ELR (cell line): ENCODE measurements around the gene ZBTB46.
"Not testable (repeated sequence)": the region's sequence is repeated elsewhere in the genome, so short reads cannot be mapped to it uniquely, and the experiment has no call there.

Experiments
- DNase-seq: peaks from one replicate; pipeline ENCODE4 v3.0.0-alpha.2; 2015; ENCODE audit warnings: low read depth

The ZBTB46 gene

DNA sequence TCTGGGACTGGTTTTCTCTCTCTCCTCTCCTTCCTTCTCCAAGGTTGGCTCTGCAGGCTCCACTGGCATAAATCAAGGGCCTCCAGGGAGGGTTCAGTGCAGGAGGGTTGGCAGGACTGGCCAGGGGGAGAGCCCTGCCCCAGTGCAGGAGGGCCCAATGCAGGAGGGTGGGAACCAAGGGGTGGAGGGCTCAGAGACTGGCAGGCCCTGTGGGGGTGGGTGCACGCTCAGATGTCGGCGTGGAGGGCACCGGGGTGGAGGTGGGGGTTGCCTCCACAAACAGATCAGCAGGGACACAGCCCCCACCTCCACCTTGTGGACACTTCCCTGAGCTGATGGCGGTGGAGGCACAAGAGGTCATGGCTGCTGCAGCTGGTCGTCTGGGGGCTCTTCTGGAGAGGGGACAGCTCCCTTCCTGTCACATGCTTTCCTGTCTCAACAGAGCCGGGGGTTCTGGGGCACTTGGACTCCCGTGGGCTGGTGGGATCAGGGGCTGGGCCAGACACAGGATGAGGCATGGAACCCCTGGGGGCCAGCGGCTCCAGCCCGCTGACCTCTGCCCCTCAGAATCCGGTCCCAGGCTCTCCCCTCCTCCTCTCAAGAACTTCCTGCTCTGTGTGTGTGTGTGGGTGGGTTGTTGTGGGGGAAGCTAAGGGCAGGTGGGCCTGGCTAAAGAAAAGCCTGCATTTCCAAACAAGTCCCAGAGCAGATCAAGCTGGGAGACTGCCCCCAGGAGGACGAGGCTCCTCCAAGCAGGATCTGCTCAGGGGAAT lies 27.5 kb upstream of the ZBTB46 start:
- peak; percentile 56 for DNase-seq

DNA sequence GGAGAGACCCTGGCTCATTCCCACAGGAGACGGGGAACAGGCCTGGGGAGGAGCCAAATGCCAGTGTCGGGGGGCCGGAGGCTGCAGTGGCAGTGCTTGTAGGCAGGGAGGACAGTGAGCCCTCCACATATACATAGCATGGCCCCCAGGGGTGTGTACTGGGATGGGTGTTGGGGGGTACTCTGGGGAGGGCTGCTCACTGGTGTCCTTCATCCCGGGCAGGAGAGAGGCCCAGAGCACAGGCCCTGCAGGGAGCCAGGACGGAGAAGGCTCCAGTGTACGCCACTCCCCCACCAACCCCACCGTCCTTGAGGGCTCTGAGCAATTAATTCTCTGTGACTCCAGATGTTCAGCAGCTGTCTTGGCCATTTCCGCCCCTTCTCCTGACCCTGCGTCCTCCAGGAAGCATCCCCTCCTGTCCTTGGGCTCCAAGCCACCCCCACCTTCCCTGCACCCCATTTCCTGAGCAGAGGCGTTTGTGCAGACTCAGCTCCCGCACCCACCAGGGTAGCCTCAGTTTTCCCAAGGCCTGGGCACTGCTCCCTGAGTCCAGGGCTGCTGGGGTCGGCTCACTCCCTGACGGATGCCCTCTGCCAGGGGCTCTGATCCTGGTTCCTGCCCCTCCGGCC lies 26.8 kb upstream of the ZBTB46 start:
- peak; percentile 25 for DNase-seq

DNA sequence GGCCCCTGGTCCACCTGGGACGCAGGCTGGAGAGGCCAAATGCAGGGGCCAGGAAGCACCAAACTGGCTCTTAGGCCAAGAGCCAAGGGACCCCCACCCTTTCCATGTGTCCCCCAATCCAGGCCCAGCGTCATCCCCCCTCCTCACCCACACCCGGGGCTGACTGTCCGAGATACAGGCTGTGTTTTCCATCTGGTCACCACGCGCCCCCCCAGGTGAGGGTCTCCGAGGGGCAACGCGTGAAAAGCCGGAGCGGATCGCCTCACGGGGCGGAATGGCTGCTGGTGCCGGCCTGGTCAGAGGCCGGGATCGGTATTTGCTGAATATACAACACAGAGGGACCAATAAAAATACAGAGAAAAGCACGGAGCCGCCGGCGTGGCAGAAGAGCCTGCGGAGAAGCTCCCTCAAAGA lies 25.0 kb upstream of the ZBTB46 start:
- DNase-seq = no peak

DNA sequence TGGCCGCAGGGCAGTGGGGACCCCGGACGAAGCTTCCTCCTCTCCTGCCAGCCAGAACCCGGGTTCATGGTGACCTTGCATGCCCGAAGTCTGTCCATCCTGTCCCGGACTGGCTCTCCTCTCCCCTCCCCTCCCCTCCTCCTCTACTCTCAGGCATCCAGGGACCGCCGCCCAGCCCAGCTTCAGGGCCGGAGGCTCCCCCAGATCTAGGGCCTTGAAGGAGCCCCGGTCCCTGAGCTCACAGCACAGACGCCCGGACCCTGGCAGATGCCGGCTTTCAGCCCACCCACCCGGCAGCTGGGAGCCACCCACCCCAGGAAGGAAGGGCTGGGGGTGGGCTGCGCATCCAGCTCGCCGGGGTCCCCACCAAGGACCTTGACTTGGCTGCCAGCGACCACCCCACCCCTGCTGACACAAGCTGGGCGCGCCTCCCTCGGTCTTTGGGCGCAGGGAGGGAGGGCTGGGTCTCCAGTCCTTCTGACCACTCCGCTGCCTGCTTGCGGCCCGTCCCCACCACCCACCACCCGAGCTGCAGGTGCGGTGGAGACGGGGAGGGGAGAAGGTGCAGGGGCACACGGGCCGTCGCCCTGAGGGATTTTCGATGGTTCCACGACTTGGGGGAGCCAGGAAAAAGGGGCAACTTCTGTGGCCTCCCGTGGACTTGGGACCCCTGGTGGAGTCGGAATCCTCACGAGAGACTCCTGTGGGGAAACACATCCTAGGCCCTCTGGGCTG lies 24.5 kb upstream of the ZBTB46 start:
- DNase-seq = no peak

DNA sequence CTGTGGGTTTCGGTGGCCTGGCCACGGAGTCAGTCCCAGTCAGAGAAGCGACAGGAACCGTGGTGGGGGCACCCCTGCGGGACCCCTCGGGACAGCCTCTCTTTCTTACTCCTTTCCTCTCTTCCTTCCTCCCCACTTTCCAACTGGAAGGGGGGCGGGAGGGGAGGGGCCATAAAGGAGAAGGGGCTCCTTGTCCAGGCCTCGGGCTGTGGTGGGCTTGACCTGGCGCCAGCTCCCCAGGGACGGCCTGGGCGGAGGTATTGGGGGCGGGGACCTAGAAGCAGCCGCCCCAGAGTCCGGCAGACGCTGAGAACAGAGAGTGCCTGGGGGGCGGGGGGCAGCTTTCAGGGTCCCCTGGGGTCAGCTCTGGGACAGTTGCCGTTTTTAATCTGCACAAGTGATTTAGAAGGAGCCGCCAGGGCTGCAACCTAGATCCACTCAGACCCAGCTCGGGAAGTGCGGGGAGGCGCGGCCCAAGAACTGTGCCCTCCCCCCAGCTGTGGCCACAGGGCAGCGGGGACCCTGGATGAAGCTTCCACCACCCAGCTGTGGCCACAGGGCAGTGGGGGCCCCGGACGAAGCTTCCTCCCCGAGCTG lies 23.8 kb upstream of the ZBTB46 start:
- DNase-seq = peak; percentile 28

DNA sequence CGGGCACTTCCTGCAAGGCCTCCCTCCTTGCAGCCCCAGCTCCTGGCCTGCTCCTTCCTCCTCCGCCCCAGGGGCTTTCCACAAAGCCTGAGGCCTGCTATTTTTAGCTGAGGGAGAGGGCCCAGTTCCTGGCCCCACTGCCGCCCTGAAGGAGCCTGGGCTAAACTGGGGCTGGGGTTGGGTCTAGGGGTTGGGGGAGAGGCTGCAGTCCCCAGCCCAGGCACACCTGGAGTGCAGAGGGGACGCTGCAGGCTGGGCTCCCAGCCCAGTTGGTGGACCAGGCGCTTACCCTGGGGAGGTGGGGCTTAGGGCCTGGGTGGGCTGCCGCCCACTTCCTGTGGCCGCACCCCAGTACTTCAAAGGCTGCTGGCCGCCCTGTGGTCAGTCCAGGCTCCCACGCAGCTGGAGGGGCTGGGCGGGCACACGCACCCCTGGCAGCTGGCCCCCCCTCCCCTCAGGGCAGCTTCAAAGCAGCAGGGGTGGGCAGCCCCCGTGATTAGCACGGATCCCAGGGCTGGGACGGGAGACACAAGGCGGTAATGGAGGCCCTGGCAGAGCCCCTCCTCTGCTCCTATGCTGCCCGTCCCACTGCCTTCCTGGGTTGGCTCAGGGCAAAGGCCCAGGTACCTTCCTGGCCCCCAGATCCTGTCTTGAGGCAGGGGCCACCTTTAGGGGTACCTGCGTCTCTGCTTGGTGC lies 23.2 kb upstream of the ZBTB46 start:
- DNase-seq = peak; percentile 18

DNA sequence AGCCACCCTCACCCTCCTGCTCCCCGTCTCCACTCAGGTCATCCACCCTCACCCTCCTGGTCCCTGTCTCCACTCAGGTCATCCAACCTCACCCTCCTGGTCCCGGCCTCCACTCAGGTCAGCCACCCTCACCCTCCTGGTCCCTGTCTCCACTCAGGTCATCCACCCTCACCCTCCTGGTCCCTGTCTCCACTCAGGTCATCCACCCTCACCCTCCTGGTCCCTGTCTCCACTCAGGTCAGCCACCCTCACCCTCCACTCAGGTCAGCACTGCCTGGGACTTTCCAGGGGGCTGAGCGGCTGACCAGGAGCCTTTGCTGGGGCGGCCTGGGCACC lies 22.6 kb upstream of the ZBTB46 start:
- not testable (repeated sequence) for DNase-seq

DNA sequence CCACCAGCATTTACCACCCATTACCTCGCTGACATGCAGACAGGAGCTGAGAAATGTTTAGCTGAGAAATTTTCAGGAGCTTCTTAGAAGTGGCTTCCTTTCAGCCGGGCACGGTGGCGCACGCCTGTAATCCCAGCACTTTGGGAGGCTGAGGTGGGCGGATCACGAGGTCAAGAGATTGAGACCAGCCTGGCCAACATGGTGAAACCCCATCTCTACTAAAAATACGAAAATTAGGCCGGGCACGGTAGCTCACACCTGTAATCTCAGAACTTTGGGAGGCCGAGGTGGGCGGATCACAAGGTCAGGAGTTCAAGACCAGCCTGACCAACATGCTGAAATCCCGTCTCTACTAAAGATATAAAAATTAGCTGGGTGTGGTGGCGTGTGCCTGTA lies 20.5 kb upstream of the ZBTB46 start:
- not testable (repeated sequence) for DNase-seq

DNA sequence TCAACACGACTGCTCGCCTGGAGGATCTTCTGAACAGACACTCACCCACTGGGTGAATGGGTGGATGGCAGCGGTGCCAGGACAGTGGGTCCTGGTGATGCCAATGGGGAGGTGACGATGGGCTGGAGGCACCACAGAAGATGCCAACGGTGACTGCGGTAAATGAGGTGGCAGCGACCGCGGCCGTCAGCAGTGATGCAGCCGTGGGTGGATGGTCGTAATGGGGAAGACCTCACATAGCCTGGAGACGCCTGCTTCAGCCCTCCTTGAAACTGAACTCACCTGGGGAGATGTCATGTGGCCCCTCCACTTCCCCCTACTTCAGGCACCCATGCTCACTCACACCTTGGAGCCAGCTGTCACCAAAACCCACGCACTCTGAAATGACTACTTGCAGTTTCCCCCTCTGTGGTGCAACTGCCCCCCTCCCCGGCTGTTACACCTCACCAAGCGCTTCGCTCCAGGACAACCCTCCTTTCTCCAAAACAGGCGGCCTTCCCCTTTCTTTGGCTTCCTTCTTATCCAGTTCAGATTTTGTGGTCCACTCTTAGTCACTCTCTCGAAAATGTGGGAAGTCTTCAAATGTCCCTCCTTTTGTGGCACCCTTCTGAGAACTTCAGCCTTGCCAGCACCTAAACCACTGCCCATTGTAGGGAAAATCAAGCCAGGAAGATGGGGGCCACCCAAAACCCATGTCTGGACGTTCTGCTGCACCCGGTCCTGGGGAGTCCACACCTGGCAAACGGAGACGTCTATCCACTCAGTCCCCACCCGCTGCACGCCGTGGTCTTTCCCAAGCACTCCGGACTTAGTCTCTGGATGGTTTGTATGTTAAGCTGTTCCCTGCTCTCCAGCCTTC lies 19.9 kb upstream of the ZBTB46 start:
- DNase-seq = no peak

DNA sequence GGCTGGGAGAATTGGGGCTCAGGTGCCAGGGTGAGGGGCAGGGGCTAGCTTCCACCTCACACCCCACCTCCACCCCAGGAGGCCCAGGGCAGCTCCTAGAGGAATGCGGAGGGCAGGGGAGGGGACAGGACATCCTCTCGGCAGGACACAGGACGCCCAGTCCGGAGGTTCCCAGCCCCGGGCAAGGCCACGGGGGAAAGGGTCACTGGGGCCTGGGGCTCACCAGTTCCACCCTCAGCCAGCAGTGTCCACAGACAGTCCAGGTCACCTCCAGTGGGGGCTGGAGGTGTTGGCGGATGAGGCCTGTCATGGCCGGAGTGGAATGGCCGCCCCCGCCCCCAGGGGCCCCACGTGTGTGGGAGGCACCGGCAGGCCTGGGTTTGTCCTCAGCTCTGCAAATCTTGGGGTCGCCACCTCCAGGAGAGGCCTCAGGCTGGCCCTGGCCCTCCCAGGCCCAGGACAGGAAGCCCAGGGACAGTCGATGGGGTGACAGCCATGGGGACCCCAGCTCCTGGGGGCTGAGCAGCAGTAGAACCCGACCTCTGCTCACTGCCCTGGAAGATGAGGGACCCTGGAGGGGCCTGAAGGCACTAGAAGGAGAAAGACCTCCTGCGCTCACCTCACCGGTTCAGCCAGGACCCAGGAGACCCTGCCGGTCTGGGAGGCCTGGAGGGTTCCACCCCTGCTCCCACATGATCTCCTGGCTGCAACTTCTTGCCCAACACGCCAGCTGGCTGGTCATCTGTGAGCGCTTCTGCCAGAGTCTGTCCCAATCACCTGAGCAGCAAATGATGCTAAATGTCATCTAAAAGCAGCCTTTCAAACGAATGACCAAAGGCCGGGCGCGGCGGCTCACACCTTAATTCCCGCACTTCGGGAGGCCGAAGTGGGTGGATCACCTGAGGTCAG lies 17.2 kb upstream of the ZBTB46 start:
- no peak for DNase-seq

DNA sequence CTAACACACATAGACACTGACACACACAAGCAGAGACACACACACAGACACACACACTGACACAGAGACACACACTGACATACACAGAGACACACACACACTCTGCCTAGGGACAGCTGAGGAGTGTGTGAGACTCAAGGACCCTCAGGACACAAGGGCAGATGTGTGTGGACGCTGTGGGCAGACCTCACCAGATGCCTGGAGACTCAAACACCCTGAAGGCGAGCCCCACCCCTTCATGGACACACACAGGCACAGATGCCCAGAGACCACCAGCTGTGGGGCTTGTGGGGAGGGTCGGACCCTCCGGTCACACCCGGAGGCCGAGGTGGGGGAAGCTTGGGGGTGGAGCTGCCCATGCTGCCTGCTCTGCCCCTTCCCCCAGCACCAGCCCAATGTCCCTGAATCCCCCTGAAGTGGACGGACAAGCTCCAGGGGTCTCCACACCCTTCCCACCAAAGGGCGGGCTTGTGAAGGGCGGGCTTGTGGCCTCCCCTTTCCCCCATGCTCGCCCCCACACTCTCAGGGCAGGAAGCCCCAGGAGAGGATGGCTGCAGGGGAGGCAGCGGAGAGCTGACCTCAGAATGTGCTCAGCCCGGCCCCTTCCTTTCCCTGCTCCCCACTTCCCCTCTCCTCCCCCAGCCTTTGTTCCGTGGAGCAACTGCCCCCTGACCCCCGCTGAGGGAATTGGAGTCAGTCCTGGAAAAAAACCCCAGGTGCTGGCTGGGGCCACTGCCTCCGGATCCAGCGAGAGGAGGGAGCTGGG lies 16.4 kb upstream of the ZBTB46 start:
- DNase-seq = no peak

DNA sequence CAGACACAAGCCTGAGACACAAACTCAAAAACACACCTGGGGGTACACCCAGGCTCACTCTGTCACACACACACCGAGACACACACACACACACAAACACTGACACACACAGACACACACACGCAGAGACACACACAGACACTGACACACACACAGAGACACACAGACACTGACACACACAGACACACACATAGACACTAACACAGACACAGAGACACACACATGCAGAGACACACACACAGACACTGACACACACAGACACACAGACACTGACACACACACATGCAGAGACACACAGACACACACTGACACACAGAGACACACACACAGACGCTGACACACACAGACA lies 15.8 kb upstream of the ZBTB46 start:
- DNase-seq = no peak

DNA sequence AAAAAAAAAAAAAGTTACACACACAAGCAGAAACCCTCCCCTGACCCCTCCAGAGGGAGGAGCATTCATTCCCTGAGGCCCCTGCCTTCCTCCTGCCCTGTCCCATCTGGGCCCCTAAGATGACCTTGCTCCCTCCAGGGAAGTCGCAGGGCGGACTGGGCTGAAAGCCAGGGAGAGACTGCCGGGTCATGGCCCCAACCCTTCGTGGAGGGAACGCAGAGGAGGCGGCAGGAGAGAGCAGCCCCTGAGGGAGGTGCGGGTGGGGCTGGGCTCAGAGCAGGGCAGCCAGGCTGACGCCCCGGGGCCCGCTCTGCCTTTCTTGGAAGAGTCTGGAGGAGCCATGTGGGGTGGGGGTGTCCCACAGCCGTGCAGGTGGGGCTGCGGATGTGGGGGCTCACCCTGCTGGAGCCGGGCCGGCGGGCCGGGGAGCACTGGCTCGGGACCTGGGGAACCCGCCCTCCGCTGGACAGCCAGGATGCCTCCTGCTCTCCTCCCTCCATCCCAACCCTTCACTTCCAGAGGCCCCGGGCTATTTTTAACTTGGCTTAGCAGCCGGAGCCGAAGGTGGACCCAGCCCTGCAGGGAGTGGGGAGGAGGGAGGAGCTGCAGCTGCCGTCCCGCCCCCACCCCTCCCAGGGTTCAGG lies 15.2 kb upstream of the ZBTB46 start:
- peak; percentile 66 for DNase-seq

DNA sequence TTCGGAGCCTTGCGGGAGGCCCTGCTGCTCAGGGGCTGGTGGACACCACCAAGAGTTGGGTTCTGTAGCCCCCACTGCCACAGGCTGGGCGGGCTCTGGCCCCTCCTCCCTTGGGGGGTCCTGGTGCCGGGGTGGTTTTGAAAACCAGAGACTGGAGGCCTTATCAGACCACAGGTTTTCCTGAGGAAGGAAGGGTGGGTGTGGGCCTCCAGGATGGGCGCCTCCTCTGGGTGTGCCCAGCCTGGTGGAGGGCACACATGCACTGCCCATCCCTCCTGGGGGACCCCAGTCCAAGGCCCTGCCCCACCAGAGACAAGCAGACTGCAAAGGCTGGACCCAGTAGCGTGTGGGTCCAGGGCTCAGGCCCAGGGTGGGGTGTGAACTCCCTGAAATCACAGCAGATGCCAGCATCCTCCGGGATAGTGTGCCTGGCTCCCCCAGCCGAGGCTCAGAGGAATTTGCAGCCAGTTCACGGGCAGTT lies 13.5 kb upstream of the ZBTB46 start:
- no peak for DNase-seq

DNA sequence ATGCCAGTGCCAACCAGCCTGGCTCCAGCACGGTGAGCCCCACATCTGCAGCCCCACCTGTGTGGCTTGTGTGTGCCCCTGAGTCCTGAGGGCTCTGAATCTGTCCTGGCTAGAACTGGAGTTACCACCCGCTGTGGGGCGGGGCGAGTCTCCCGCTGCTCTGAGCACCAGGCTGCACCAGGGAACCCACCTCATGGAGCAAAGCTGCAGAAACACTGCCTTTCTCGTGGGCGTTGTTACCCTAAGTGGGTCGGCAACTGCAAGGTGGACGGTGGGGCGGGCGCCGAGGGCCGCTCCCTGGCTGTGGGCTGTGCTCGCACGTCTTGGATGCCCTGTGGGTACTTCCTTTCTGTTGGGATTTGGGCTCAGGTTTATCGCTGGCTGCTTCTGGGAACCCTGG lies 12.7 kb upstream of the ZBTB46 start:
- no peak for DNase-seq

DNA sequence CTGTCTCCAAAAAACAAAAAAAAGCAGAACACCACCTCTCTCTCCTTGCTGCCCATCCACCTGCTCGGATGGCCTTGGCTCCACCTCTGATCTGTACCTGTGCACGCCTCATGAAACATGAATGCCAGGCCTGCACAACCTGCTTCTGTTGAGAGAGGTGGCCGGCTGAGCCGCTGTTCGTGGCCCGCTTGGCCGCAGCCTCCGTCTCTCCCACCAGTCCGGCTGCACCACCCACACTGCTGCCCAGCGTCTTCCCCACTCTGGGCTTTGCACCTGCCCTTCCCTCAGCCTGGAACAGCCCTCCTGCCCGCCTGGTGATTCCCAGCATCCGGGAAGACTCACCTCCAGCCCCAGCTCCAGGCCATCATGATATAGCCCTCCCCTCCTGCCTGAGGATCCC lies 12.2 kb upstream of the ZBTB46 start:
- no peak for DNase-seq

DNA sequence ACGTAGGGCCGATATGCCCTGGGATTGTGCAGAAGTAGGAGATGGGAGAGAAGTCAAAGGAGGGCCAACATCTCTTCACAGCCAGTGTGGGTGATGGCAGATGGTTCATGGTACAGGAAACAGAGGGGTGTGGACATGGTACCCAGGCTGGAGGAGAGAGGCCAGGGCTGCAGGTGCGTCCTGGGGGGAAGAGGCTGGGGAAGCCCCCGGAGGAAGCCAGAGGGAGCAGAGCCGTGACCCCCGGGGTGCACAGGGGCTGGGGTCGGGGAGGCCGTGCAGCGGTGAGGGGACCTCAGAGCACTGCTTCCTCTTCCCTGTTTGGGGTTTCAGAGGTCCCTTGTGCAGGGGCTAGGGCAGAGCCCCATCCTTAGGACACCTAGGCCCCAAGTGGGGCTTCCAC lies 11.2 kb upstream of the ZBTB46 start:
- DNase-seq = no peak

DNA sequence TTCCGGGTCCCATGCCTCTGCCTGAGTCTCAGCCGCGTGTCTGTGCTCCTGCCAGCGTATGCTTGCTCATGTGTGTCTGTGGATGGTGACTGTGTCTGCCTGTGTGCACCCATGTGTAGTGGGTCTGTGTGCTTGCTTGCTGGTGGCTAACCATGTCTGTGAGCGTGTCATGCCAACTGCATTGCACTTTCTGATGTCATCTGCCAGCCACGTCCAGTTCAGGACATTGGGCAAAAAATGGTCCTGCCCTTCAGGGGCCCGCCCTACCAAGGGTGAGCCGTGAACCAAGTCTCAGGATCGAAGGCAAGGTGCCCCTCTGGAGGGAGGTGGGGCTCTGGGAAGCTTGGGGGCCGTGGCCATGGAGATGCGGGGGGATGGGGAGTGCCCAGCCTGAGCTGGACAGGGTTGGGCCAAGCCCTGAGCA lies 9.4 kb upstream of the ZBTB46 start:
- no peak for DNase-seq

DNA sequence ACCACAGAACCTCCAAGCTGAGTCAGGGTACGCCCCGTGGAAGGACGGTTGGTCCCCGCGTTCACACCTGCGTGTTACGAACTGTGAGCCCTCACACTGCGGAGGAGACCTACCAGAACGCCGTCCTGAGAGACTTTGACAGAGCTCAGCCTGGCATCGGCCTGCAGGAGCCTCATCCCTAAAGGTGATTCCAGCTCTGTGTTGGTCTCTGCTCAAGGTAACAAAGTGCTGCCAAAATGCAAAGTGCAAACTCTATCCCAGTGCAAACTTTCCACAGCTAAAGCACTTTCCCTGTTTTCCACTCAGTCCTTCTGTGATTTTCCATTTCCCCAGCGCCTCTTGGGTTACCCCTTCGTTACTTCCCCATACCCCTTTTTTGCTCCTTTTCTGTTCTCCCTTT lies 8.6 kb upstream of the ZBTB46 start:
- DNase-seq = no peak
